Measurements from ENCODE around the gene SLC13A3. TPM values are rescaled to one million over a fixed set of nuclear protein-coding genes. Genes with fewer than 3 reads are reported as not detected.

SLC13A3 gene
- total RNA-seq, 4 donors from 2014 or later, result 5.7 to 11.6 (median 9.3) TPM

- no peaks in the 10 kb centered on the region for H3K27me3 ChIP-seq
- no peak overlapping the region for H3K27ac ChIP-seq
- no peak for DNase-seq (ENCODE audit: low spot score in 2 of 2)
- WGBS, 2 donors, result 80 to 86% methylated on average over 12 of the region's 12 CpGs
- no peaks in the 10 kb centered on the region for H3K9me3 ChIP-seq
- TF ChIP-seq EP300 (IDR thresholded peaks at IDR 0.05) (no peak), POLR2A (IDR thresholded peaks at IDR 0.05) (no peak)
- TF ChIP-seq, protein P1, sequence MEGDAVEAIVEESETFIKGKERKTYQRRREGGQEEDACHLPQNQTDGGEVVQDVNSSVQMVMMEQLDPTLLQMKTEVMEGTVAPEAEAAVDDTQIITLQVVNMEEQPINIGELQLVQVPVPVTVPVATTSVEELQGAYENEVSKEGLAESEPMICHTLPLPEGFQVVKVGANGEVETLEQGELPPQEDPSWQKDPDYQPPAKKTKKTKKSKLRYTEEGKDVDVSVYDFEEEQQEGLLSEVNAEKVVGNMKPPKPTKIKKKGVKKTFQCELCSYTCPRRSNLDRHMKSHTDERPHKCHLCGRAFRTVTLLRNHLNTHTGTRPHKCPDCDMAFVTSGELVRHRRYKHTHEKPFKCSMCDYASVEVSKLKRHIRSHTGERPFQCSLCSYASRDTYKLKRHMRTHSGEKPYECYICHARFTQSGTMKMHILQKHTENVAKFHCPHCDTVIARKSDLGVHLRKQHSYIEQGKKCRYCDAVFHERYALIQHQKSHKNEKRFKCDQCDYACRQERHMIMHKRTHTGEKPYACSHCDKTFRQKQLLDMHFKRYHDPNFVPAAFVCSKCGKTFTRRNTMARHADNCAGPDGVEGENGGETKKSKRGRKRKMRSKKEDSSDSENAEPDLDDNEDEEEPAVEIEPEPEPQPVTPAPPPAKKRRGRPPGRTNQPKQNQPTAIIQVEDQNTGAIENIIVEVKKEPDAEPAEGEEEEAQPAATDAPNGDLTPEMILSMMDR (IDR thresholded peaks at IDR 0.05), result no peak
- no peak overlapping the region for H3K4me3 ChIP-seq
- peaks cover 0 to 15% (median 6%) of the 10 kb centered on the region in 4 donors for H3K4me1 ChIP-seq
- H3K36me3 ChIP-seq, result no peaks in the 10 kb centered on the region
These were observed 8.8 kb downstream of the SLC13A3 start for GRCh38 chr20:46642265-46642968.

DNA sequence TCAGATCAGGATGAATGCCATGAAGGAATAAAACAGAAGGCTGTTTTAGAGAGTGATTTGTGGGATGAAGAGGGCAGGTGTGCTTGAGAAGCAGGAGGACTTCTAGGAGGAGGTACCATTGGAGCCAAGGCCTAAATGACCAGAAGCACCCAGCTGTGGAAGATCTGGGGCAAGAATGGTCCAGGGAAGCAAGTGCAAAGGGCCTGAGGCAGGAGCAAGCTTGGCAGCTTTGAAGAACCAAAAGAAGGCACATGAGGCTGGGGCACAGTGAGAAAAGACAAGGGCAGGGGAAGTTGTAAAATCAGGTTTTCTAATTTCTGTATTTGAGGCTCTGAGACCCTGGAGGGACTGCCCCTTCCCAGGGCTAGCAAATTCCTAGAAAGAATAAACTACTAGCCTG is 9.8 kb downstream of the SLC13A3 start:
- no peaks in the 10 kb centered on the region for H3K36me3 ChIP-seq
- H3K27ac ChIP-seq, result no peak overlapping the region
- H3K4me3 ChIP-seq, result no peak overlapping the region
- TF ChIP-seq EP300 (IDR thresholded peaks at IDR 0.05) (no peak), POLR2A (IDR thresholded peaks at IDR 0.05) (no peak)
- TF ChIP-seq, protein P1 (IDR thresholded peaks at IDR 0.05), result no peak
- no peak for DNase-seq (ENCODE audit: low spot score in 2 of 2)
- H3K27me3 ChIP-seq, result no peaks in the 10 kb centered on the region
- H3K4me1 ChIP-seq, result peaks cover 0 to 19% (median 6%) of the 10 kb centered on the region in 4 donors
- H3K9me3 ChIP-seq, result no peaks in the 10 kb centered on the region

- Histone ChIP-seq H3K27me3 (no peaks in the 10 kb centered on the region), H3K4me3 (no peak overlapping the region), H3K4me1 (peaks cover 0 to 19% (median 6%) of the 10 kb centered on the region in 4 donors), H3K9me3 (no peaks in the 10 kb centered on the region), H3K36me3 (no peaks in the 10 kb centered on the region), H3K27ac (peak overlapping the region in 2 of 4 donors; percentile 8 to 14)
- no peak for TF ChIP-seq POLR2A (IDR thresholded peaks at IDR 0.05)
- TF ChIP-seq, protein P1 (IDR thresholded peaks at IDR 0.05), result no peak
- no peak for TF ChIP-seq EP300 (IDR thresholded peaks at IDR 0.05)
- no peak for DNase-seq (ENCODE audit: low spot score in 2 of 2)
- WGBS, 2 donors, result 57 to 64% methylated on average over 13 to 14 of the region's 14 CpGs
These were observed 10.5 kb downstream of the SLC13A3 start for GRCh38 chr20:46640536-46641311.

DNA sequence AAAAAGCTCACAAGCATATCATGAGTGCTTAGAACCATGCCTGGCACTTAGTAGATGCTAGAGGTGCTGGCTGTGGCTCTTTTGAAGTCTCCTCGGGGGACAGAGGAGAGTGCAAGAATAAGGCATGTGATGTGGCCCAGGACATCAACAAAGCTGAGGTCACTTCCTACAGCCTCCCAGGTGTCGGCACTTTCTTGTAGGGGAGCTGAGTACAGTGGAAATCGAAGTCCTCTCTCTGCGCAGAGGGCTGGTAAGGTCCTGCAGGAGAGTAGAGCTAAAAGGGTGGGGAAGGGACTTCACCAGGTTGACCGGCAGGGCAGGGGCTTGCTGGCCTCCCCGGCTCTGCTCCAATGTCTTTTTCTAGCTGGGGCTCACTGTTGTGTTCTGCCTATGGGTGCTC is 11.2 kb downstream of the SLC13A3 start:
- Histone ChIP-seq H3K36me3 (no peaks in the 10 kb centered on the region), H3K27ac (peak overlapping the region in 1 of 4 donors; percentile 77), H3K27me3 (no peaks in the 10 kb centered on the region), H3K4me1 (peaks cover 0 to 19% (median 6%) of the 10 kb centered on the region in 4 donors), H3K4me3 (no peak overlapping the region), H3K9me3 (no peaks in the 10 kb centered on the region)
- 82 to 83% methylated on average over 6 of the region's 6 CpGs for WGBS, 2 donors
- no peak for TF ChIP-seq POLR2A (IDR thresholded peaks at IDR 0.05)
- TF ChIP-seq EP300 (IDR thresholded peaks at IDR 0.05), result no peak
- DNase-seq (ENCODE audit: low spot score in 2 of 2), result no peak

DNA sequence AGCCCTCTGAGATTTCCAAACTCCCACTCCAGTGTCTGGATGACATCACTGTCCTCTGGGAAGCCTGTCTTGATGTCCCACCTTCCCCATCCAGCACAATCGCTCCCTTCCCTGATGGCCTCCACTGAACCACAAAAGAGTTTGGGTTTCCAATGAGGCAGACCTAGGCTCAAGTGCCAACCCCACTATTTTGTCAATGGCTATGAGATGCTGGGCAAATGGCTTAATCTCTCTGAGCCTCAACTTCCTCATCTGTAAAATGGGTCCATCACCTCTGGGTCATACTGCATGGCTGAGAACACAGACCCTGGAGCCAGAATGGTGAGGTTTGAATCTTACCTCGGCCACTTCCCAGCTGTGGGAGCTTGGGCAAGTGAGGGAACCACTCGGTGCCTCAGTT is 11.7 kb downstream of the SLC13A3 start:
- Histone ChIP-seq H3K4me1 (peaks cover 0 to 19% (median 6%) of the 10 kb centered on the region in 4 donors), H3K9me3 (no peaks in the 10 kb centered on the region), H3K27ac (peak overlapping the region in 1 of 4 donors; percentile 77), H3K27me3 (no peaks in the 10 kb centered on the region), H3K4me3 (no peak overlapping the region), H3K36me3 (no peaks in the 10 kb centered on the region)
- 90 to 95% methylated on average over 3 of the region's 3 CpGs for WGBS, 2 donors
- DNase-seq (ENCODE audit: low spot score in 2 of 2), result no peak
- TF ChIP-seq EP300 (IDR thresholded peaks at IDR 0.05), result no peak
- TF ChIP-seq POLR2A (IDR thresholded peaks at IDR 0.05), result no peak
- TF ChIP-seq, protein P1 (IDR thresholded peaks at IDR 0.05), result no peak

Data from tibial nerve (tissue), 4 donors.